NCI-H146 treated with DMSO at 0.1 percent for 48 hours (cell line): ENCODE measurements around the gene KRTDAP.

ENCODE experiments used
- DNase-seq: peaks from one replicate; lab custom pipeline; 2025; ENCODE audit not compliant: unreplicated experiment; lab: John Stamatoyannopoulos, UW

Gene KRTDAP

DNA sequence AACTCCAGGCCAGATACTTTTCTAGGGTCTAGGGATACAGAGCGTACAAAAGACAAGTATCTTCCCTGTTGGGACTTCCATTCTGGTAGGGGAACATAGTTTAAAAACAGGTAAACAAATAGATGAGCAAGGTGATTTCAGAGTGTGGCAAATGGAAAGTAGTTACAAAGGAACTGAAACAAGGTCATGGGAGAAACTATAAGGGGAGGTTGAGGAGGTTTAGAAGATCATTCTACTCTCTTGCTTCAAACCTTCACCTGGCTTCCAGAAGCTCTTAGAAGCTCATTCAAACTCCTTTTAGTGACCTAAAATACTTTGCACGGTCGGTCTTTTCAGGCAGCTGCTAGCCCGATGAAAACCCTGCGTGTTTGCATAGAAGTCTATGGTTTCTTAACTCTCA is 33.1 kb downstream of the KRTDAP start:
- no peak for DNase-seq

DNA sequence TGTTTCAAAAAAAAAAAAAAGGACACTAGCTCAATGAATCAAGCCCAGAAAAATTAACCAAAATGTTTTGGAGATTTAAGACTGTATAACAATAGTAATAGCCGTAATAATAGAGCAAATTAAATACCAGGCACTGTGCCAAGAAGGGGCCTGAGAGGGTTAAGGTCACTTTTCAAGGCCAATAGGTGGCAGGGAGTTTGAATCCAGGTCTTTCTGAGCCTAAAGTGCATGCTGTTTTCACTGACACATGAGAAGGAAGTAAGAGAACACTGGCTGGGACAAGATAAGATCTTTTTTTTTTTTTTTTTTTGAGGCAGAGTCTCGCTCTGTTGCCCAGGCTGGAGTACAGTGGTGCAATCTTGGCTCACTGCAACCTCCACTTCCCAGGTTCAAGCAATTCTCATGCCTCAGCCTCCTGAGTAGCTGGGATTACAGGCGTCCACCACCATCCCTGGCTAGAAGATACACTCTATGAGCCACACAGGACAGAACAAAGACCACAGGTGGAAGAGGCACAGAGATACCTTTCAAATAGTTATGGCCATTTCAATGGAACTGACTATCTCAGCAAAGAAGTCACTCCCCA is 34.6 kb downstream of the KRTDAP start:
- DNase-seq = no peak

DNA sequence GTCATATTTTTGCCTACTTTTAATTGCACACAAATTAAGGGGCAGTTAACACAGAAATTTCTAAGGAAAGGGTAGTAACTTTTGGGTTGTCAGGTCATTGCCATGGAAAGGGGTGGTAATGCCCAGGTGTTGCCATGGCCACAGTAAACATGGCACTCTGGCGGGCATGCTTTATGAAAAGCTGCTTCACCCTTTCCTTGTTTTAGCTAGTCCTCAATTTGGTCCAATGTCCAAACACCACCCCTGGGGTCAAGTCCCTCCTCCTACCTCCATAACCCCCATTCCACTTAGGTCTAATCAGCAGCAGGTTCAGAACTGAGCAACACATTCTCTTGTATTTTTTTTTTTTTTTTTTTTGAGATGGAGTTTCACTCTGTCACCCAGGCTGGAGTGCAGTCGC is 35.6 kb downstream of the KRTDAP start:
- DNase-seq = no peak

- DNase-seq = no peak
Measured at GRCh38 chr19:35451338-35452096, 38.7 kb downstream of the KRTDAP start.

DNA sequence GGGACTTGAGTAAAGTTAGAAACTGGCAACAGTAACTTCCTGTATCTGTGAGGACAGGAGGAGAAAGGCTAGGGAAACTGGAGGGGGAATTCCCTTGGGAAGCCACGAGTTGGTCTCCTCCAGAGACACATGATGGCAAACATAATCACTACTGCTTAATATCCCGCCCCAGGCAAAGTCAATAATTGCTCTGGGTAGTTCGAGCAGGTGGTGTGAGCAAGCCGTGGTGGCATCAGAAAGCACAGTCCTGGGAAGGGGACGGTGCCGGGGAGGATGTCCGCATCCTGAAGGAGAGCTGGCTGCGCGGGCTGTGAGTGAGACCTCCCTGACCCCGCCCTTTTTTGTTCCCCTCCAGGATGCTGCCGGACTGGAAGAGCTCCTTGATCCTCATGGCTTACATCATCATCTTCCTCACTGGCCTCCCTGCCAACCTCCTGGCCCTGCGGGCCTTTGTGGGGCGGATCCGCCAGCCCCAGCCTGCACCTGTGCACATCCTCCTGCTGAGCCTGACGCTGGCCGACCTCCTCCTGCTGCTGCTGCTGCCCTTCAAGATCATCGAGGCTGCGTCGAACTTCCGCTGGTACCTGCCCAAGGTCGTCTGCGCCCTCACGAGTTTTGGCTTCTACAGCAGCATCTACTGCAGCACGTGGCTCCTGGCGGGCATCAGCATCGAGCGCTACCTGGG is 40.8 kb downstream of the KRTDAP start:
- peak; percentile 69 for DNase-seq

DNA sequence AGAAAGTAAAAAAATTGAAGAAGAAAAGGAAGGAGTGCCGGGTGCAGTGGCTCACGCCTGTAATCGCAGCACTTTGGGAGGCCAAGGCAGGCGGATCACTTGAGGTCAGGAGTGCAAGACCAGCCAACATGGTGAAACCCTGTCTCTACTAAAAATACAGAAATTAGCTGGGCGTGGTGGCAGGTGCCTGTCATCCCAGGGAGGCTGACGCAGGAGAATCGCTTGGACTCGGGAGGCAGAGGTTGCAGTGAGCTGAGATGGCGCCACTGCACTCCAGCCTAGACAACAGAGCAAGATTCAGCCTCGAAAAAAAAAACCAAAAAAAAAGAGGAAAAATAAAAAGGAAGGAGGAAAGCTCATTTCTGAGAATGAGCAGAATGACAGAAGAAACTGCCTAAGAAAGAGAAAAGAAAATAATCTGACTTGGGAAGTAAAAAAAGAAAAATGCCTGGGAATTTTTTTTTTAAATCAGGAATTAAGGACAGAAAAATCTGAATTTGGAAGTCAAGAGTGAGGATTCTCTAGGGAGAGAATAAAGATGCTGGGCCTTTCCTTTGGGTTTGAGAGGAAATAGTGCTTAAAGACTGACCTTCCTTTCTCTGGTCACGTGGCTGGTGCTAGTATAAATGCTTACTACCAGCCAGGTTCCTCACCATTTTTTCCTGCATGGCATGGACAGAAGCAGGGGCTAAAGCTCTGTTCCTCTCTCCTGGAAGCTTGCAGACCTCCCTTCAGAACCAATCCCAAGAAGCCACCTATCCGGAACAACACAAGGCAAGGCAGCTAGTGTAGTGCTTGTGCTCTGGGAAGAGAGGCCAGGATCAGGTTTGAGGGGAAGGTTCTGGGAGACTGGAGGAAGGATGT is 42.4 kb downstream of the KRTDAP start, which contains the start of gene FFAR2:
Gene FFAR2 (plus strand): TSS at position 652 of the 864 bp plus-strand sequence. CDS start 1,458 bp downstream, outside the sequence.
- DNase-seq = no peak

GRCh38 chr19:35445826-35446593 is 44.3 kb downstream of the KRTDAP start:
- no peak for DNase-seq

DNA sequence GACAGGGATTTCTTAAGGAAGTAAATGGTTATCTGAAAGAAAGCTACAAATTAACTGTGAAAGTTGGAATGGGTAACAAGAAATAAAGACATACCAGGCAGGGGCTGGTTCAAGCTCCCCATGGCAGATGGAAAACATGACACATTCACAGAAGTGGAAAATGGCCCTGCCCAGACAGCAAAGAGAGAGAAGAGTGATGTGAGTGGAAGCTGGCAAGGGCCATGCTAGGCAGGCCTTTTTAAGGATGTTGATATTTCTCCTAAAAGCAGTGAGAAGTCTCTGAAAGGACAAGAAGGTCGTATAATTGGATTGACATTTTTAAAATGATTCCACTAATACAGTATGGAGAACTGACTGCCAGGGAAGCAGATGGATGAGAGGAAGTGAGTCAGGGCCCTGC is 45.5 kb downstream of the KRTDAP start:
- no peak for DNase-seq

GRCh38 chr19:35442091-35442490 is 48.2 kb downstream of the KRTDAP start:
- DNase-seq = no peak

- DNase-seq = no peak
Measured at GRCh38 chr19:35439921-35440320, 50.3 kb downstream of the KRTDAP start.

DNA sequence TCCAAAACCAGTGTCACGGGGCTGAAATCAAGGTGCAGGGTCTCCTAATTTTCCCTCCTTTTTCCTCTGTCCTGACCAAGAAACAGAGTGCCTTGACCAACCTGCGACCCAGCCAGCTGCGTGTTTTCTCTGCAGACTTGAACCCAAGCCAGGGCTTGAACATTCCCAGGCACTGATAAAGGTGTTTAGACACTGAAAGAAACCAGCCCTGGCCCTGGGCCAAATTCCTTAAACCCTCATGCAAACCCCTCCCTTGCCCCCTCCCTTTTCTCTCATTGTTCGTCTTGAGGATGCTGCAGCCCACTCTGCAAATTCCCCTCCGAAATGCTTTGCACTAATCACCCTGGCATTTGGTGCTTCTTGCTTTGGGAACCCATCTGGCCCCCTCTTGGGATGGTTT is 51.7 kb downstream of the KRTDAP start:
- no peak for DNase-seq

- no peak for DNase-seq
Measured at GRCh38 chr19:35438096-35438495, 52.2 kb downstream of the KRTDAP start.

GRCh38 chr19:35437406-35437951 is 52.8 kb downstream of the KRTDAP start:
- DNase-seq = no peak
